Stimulated activated naive CD4-positive, alpha-beta T cell treated with Interleukin-2 at 50 U/mL for 16 hours (primary cell): ENCODE data around the gene SLC2A3.
"Not testable (repeated sequence)": the region's sequence is repeated elsewhere in the genome, so short reads cannot be mapped to it uniquely, and the experiment has no call there.

Experiments used
- DNase-seq: peaks from one replicate; lab custom pipeline; 2025; lab: John Stamatoyannopoulos, UW

Gene SLC2A3

DNA sequence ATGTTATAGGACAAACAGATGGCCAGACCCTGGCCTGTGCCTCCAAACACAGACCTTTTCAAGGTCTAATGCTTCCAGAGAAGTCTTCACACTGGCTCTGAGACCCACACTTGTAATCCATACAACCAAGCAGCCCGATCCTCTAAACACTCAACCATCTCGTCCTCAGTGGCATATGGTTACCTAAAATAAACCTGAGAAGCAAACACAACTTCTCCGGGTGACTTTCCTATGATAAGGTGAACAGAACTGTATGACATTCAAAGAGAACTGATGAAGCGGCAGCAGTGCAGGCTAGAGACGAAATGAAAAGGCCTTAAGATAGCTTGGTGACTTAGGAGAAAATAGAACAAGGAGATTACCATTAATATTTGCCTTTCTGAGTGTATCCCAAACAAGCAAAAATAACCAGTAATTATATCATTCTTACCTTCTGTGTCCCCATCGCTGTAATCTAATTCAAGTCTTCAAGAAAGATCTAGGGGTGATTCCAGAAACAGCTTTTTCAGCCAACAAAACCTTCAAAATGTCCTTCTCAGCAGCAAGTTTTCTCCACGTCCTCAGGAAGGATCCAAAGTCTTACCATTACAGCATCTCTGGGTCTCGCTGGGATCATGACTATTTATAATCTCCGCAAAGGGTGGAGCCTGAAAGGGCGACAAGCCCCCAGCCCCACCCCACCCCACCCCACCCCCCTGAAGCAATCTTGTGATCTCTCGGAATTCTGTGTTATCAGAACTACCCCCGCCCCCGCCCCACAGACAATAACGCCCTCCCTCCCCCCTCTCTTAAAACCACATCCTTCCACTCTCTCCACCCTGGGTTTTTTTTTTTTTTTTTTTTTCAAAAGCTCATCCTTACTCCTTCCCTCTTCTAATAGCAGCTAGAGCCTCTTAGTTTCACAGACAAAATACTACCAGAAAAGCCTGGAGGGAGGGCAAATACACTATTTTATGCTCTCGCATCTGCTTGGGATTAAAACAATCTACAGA lies at the start of gene SLC2A3:
SLC2A3 (minus strand) TSS at position 598 of the 992 bp plus-strand sequence; CDS start at position 445, 153 bp downstream.
- peak; percentile 84 for DNase-seq

GRCh38 chr12:7984900-7985299 lies 48.9 kb upstream of the SLC2A3 start:
- DNase-seq = no peak

DNA sequence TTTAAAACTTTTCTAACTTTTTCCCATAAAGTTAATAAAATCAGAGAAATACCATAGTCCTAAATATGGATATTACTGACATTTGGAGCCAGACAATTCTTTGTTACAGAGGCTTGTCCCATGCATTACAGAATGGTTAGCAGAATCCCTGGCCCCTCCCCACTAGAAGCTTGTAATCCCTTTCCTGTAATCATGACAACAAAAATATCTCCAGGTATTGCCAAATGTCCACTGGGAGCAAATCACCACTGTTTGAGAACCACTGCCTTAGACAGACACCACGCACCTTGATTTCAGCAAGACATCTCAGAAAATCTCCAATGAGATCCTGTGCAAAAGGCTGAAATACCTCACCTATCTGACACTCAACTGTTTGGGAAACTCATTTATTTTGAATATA lies 47.5 kb upstream of the SLC2A3 start:
- not testable (repeated sequence) for DNase-seq

DNA sequence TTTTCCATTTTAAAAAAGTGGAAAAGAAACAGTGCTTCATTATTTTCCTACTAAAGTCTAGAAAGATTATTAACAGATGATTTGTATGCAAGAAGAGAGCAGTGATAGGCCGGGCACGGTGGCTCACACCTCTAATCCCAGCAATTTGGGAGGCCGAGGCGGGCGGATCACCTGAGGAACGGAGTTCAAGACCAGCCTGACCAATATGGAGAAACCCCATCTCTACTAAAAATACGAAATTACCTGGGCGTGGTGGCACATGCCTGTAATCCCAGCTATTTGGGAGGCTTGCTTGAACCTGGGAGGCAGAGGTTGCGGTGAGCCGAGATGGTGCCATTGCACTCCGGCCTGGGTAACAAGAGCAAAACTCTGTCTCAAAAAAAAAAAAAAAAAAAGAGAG lies 47.0 kb upstream of the SLC2A3 start:
- DNase-seq = not testable (repeated sequence)

- not testable (repeated sequence) for DNase-seq
These were observed 46.3 kb upstream of the SLC2A3 start for GRCh38 chr12:7982332-7982735.

- DNase-seq = no peak
These were observed 45.5 kb upstream of the SLC2A3 start for GRCh38 chr12:7981446-7981845.

GRCh38 chr12:7977351-7978124 lies 41.6 kb upstream of the SLC2A3 start:
- not testable (repeated sequence) for DNase-seq

DNA sequence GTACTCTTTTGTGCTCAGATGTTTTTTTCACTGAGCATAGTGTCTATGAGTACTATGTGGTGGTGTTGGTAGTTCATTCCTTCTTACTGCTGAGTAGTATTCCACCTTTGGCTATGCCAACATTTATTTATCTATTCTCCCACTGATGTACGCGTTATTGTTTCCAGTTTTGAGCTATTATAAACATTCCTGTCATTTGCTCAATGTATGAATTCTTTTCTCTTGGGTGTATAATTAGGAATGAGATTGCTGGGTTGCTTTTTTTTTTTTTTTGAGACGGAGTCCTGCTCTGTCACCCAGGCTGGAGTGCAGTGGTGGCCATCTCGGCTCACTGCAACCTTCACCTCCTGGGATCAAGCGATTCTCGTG lies 37.5 kb upstream of the SLC2A3 start:
- no peak for DNase-seq

GRCh38 chr12:7972734-7973456 lies 36.9 kb upstream of the SLC2A3 start:
- no peak for DNase-seq

DNA sequence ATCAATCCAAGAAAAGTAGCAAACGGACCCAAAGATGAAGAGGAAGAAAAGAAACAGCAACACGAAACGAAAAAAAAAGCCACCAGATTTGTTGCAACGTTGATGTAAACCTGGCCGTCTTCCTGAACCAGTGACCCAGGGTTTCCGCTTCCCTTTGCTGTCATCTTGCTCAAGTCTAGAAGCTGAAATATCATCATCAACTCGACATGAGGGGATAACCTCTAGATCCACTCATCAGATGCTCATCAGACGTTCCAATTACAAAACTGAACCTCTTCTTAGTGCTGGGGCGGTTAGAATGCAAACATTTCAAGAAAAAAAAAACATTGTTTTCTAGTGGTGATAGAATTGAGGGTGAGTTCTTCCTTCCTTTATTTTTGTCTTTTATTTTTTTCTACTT lies 36.3 kb upstream of the SLC2A3 start:
- not testable (repeated sequence) for DNase-seq

DNA sequence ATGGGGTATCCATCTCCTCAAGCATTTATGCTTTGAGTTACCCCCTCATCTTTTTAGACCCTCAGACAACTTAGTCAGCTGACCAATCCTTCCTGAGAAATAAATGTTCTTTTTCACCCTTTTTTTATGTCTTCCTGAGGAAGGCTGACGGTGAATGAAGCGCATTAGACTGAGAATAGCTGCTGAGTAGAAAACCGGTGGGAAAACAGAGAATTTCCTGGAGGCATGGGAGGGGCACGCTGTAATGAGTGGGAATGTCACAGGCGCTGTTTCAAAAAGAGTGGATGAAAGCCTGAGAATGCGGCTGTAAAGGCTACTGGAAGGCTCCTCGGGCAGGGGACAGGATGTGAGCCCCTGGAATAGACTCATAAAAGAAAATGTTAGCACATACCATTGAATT lies 35.8 kb upstream of the SLC2A3 start:
- DNase-seq = not testable (repeated sequence)

DNA sequence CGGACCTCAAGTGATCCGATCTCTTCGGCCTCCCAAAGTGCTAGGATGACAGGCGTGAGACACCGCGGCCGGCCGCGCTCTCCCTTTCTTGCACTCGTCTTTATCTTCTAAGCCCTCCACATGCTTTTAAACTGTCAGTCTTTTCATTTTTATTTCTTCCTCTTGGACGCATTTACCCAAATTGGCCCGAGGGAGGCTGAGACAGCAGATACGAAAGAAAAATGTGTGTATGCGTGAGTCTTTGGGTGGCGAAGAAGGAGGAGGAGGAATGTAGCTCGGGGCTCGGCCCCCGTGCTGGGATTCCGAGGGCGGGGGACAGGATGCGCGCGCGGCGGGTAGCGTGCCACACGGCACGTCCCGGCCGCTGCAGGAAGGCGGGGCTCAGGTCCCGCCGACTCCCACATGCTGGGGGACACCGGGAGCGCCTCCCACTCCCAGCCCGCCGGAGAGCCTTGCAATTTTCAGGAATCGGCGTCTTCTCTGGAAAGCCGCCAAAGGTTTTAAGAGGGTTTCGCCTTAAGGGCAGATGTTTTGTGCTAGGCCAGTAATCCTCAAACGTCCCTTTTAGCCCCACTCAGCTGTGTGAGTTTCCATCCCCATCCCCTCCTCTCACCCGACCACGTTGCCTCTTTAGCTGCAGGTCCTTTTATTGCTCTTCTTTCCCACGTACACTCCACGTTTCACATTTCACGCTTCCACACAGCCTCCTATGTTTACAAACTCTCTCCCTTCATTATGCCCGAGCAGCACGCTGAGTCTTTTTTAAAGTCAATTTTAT lies 34.7 kb upstream of the SLC2A3 start:
- peak; percentile 83 for DNase-seq

DNA sequence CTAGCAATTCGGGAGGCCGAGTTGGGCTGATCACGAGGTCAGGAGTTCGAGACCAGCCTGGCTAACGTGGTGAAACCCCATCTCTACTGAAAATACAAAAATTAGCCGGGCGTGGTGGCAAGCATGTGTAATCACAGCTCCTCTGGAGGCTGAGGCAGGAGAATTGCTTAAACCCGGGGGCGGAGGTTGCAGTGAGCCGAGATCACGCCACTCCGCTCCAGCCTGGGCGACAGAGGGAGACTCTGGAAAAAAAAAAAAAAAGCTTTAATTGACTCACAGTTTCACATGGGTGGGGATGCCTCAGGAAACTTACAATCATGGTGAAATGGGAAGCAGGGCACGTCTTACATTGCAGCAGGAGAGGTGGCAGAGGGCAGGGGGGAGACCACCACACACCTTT lies 30.6 kb upstream of the SLC2A3 start:
- no peak for DNase-seq

- not testable (repeated sequence) for DNase-seq
These were observed 28.7 kb upstream of the SLC2A3 start for GRCh38 chr12:7964669-7965068.

GRCh38 chr12:7961395-7962178 lies 25.6 kb upstream of the SLC2A3 start:
- no peak for DNase-seq

DNA sequence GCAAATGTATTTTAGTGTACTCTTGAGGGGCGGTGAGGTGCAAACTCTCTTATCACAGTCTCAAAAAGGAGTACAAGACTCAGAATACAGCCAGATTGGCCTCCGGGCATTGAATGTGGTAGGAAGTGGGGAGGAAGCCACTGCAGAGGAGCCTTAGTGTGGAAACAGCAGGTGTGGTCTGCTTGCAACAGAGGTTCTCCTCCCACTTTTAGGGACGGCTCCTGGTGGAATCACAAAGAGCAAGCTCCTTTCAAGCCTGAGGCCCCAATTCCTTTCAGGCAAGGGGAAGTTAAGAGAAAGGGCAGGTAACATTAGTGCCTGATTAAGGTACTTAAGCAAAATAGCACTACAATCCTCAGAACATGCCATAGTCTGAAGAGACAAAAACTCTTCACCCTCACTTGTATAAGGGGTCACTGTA lies 23.7 kb upstream of the SLC2A3 start:
- peak; percentile 17 for DNase-seq

GRCh38 chr12:7959278-7959677 lies 23.3 kb upstream of the SLC2A3 start:
- DNase-seq = no peak

- DNase-seq = not testable (repeated sequence)
These were observed 18.9 kb upstream of the SLC2A3 start for GRCh38 chr12:7954877-7955276.

GRCh38 chr12:7954418-7954817 lies 18.4 kb upstream of the SLC2A3 start:
- DNase-seq = not testable (repeated sequence)

DNA sequence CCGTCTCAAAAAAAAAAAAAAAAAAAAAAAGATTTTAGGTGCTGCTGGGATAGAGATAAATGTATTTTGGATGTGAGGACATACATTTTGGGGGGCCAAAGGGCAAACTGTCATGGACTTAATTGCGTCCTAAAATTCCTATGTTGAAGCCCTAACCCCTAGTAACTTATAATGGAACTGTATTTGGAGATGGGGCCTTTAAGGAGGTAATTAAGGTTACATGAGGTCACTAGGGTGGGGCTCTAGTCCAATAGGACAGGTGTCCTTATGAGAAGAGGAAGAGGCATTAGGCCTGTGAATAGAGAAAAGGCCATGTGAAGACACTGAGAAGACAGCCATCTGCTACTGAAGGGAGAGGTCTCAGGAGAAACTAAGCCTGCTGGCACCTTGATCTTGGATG lies 17.9 kb upstream of the SLC2A3 start:
- not testable (repeated sequence) for DNase-seq
